HG03432 (cell line): ENCODE data around the gene AVL9.
"Not testable (repeated sequence)": the region's sequence is repeated elsewhere in the genome, so short reads cannot be mapped to it uniquely, and the experiment has no call there.

Source experiments
- ATAC-seq: cut with Tn5 transposase; IDR thresholded peaks from one replicate; pipeline ENCODE4 v1.9.1; 2021; ENCODE audit warnings: mild to moderate bottlenecking, moderate library complexity; ENCODE audit not compliant: unreplicated experiment

AVL9 gene

DNA sequence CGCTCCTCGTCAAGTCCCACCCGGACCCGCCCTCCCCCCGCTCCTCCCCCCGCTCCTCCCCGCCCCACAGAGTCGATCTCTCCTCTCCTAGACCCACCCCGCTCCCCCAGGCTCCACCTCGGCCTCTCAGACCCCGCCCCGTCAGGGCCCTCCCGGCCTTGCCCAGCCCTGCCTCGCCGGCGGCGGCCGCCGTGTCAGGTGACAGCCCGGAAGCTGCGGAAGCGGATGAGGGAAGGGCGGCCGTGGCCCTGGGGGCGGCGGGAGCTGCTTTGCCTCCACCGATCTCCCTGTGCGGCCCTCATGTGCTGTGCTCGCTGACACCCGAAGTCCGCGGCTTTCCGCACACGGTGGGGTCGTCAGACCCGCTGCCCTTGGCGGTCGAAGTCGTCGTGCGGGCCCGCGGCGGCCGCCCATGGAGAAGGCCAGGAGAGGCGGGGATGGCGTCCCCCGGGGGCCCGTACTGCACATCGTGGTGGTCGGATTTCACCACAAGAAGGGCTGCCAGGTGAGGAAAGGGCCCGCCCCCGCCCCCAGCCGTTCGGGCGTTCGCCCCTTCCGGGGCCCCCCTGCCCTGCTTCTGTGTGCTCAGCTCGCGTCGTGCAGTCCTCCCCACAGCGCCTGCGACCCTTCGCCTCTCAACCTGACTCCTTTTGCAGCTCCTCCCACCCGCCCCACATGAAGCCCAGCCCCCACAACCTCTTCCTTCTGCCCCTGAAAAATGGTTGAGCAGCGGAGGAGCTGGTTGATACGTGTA, at the start of gene AVL9:
AVL9 (plus strand) TSS at position 192 of the 754 bp plus-strand sequence; CDS start at position 413, 221 bp downstream.
- ATAC-seq: peak; percentile 97

DNA sequence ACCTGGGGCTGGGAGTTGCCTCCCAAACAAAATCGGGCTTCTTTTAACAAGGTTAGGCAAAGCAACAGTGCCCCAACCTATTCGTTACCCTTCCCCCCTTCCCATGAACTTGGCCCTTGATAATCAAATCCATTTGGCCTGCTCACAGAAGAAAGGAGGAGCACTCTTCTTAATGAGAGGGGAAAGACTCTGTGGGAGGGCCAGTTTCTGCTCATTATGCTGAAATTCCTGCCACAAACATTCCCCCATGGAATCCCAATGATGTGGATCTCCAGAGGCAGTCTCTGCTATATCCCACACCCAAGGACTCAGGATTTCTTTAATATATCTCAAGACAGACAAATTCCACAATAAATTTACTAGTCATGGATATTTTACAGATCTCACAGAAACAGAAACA, 48.1 kb upstream of the AVL9 start:
- no peak for ATAC-seq

DNA sequence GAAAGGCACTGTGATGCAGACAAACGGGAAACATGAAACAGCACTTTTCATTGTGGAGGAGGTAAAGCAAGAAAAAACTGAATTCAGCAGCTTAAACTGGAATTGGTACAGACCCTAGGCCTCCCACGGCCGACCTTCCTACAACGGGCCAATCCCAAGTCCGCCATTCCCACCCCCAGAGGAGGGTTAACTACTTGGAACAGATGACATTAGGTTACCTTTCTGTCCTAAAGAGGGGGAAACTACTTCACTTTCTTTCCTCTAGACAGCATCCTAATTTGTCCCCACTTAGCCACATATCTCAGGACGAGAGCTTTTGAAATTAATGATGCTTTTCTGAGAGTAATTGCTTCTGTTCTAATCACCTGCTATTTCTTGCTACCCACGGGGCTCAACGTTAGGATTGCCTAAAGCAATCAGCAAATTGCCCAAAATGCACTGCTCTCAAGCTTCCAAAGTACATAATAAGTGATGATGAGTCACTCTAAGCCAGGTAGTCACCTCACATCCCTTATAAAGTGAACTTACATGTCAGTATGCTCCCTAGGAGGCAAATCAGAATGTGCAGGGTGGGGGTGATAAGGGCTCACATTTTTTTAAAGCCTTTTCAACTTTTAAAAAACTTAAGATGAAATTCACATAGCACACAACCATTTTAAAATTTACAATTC, 41.8 kb upstream of the AVL9 start:
- ATAC-seq: no peak

- ATAC-seq: no peak
Observed at GRCh38 chr7:32458025-32458424, 37.3 kb upstream of the AVL9 start.

GRCh38 chr7:32459788-32460187, 35.5 kb upstream of the AVL9 start:
- no peak for ATAC-seq

- no peak for ATAC-seq
Observed at GRCh38 chr7:32461484-32461883, 33.8 kb upstream of the AVL9 start.

- no peak for ATAC-seq
Observed at GRCh38 chr7:32462451-32462850, 32.8 kb upstream of the AVL9 start.

GRCh38 chr7:32462977-32463376, 32.3 kb upstream of the AVL9 start:
- no peak for ATAC-seq

DNA sequence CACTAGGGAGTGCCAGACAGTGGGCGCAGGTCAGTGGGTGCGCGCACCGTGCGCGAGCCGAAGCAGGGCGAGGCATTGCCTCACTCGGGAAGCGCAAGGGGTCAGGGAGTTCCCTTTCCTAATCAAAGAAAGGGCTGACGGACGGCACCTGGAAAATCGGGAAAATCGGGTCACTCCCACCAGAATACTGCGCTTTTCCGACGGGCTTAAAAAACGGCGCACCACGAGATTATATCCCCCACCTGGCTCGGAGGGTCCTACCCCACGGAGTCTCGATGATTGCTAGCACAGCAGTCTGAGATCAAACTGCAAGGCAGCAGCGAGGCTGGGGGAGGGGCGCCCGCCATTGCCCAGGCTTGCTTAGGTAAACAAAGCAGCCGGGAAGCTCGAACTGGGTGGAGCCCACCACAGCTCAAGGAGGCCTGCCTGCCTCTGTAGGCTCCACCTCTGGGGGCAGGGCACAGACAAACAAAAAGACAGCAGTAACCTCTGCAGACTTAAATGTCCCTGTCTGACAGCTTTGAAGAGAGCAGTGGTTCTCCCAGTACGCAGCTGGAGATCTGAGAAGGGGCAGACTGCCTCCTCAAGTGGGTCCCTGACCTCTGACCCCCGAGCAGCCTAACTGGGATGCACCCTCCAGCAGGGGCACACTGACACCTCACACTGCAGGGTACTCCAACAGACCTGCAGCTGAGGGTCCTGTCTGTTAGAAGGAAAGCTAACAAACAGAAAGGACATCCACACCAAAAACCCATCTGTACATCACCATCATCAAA, 30.5 kb upstream of the AVL9 start:
- ATAC-seq: not testable (repeated sequence)

GRCh38 chr7:32470004-32470403, 25.3 kb upstream of the AVL9 start:
- ATAC-seq: not testable (repeated sequence)

DNA sequence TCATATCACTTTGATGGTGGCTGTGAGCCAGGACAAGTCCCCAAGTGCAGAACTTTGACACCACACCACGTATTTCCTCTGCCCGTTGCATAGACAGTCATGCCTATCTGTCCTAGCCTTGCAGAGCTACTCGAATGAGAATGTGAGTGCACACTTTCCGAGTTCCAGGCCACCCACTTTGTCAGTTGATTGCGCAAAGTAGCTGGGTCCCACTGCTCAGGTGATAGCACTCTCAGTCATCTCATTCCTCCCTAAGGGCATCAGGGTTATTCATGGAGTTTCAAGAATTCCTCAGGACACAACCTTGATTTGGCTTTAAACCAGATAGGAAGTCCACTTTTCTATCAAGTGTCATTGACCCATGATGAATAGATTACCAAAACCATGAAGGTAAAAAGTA, 24.4 kb upstream of the AVL9 start:
- no peak for ATAC-seq

GRCh38 chr7:32472015-32472414, 23.3 kb upstream of the AVL9 start:
- no peak for ATAC-seq

DNA sequence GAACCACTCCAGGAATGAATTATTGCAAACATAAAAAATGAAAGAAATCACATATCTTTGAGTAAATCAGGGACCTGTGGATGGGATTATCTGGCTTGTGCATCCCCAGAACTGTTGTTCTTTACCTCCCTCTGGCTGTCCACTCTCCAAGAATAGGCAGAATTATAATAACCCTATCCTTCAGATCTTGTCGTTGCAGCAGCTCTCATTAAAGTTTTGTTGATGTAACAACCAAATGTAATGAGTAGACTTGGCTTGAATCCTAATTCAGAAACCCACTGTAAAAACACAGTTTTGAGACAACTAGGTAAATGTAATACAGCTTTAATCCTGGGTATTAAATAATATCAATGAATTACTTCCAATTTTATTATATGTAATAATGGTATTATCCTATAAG, 21.3 kb upstream of the AVL9 start:
- no peak for ATAC-seq

DNA sequence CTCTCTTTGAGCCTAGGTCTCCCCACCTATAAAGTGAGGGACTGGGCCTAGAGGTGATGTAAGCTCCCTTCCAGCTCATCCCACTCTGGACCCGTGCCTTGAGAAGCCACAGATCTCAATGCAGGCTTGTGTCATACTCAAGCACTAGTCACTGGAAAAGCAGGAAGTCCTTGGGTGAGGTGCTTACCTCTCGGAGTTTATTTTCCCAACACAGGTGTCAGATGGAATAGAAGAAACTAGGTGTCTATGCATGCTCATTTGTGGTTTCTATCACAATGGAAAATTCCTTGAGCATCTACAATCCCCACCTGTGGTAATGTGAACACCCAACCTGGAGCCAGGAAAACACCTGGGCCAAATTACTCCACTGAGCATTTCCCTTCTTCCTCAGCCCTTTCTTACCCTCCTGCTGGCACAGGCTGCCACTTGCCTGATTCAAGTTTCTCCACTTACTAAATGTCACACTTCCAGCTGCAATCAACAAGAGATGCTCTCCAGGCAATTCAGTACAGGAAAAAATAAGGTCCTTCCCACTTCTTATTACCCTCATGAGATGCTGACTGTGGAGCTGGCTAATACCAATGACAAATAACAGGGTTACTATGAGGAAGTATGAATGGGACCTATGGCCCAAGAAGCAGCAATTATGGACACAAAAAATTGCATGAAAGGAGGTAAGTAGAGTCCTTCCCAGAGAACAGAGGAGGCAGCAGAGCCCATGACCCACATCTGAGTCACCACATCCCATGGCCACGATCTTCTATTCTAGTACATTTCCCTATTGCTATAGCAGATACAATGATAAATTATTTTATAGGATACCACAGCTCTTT, 18.3 kb upstream of the AVL9 start:
- ATAC-seq: no peak

DNA sequence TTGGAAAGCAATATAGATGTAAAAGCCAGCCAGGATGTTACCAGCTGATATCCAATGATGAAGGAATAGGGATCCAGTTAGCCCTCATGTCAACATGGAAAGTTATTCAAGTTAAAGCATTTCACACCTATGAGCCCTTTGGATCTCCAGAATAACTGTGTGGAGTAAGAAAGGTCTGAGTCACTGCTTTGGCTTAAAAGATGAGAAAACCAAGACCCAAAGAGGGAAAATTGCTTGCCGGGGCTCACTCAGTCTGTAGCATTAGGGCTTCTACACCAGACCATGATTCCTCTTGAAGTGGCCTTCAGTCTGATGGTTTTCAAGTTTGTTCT, 17.7 kb upstream of the AVL9 start:
- ATAC-seq: no peak

GRCh38 chr7:32479574-32480200, 15.6 kb upstream of the AVL9 start:
- ATAC-seq: peak; percentile 46

GRCh38 chr7:32481176-32481575, 14.1 kb upstream of the AVL9 start:
- ATAC-seq: no peak

DNA sequence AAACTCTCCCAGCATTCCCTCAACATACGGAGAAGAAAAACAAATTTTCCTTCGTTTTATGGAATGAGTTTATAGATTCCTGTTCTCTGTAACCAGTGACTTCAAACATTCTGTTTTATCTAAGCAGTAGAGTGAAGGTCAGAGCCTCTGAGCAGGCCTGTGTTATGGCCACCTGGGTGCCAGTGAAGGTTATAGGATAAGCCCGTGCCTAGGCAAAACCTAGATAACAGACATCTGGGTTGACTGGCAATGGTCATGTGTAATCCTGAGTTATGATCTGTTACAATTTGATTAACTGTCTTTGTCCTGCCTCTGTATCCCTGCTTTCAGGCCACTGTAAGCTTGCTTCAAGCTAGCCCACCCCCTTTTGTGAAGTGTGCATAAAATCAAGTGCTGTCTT, 13.4 kb upstream of the AVL9 start:
- no peak for ATAC-seq

- ATAC-seq: peak; percentile 34
Observed at GRCh38 chr7:32489788-32490126, 5.5 kb upstream of the AVL9 start.

DNA sequence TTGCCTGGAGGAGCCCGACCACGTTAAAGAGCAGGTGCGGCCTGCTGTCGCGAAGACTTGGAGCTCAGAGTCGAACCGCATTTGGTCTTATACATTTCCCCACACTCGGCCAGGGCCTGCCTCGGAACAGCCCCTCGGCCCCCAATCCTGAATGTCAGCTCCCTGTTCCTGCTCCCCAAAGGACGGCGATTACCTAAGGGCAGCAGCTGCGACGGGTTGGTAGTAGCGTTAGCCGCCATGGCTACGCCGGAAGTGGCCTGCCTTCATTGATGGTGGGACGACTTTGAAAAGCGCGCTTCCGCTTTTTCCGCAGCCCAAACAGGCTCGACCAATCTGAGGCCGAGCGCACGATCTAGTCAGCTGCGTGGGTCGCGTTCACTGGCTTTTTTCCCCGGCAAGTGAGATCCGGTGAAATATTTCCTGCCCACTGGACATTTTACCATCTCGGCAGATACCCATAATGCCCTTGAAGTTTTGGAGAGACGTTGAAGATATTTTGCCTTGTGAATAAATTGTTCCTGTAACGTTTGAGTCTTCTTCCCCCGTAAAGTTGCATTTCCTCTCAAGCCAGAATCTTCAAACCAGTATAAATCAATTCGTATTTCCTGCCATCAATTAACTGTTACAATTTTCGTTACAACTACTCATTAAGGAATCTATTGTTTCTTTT, 5.0 kb upstream of the AVL9 start, which contains the start of gene LSM5:
LSM5 (minus strand) TSS at position 254 of the 670 bp plus-strand sequence; CDS start at position 239, 15 bp downstream.
- peak; percentile 87 for ATAC-seq
